CD4-positive, alpha-beta memory T cell (primary cell): ENCODE results near the gene CLDN20. TPM values are rescaled to one million over a fixed set of nuclear protein-coding genes. Genes with fewer than 3 reads are reported as not detected.
"Not testable (repeated sequence)": the region's sequence is repeated elsewhere in the genome, so short reads cannot be mapped to it uniquely, and the experiment has no call there.

Experiments
- CTCF ChIA-PET: fragments of 350-600 bp; sonication (Branson Sonifier 250); formaldehyde crosslinking; loops from one replicate; lab custom pipeline; 2021; ENCODE audit warnings: inconsistent platforms; ENCODE audit not compliant: partially characterized antibody; lab: Charles Lee
- POLR2A ChIA-PET: fragments of 350-600 bp; sonication (Branson Sonifier 250); formaldehyde crosslinking; loops from one replicate; lab custom pipeline; 2021; ENCODE audit not compliant: partially characterized antibody; lab: Charles Lee
- DNase-seq, 5 donors: peaks; one replicate each; pipeline versions ENCODE4 v3.0.0 to v3.0.0-alpha.2; 2020 to 2022; ENCODE audit warnings: mixed read lengths in 1 of 5
- H3K27ac ChIP-seq: one replicate; pipeline ENCODE4 v1.7.0; 2013; ENCODE audit warnings: low read depth, low read length
- H3K27me3 ChIP-seq: 2 replicates; pipeline ENCODE4 v1.7.0; 2013; ENCODE audit warnings: mild to moderate bottlenecking, low read length, moderate library complexity; ENCODE audit not compliant: insufficient read depth
- H3K36me3 ChIP-seq: 2 replicates; pipeline ENCODE4 v1.7.0; 2013; ENCODE audit warnings: mild to moderate bottlenecking, low read length, moderate library complexity; ENCODE audit not compliant: insufficient read depth
- H3K4me1 ChIP-seq: 2 replicates; pipeline ENCODE4 v1.7.0; 2013; ENCODE audit warnings: mild to moderate bottlenecking, low read length, moderate library complexity; ENCODE audit not compliant: insufficient read depth
- H3K4me3 ChIP-seq, 2 donors: one replicate each; pipeline ENCODE4 v1.7.0; 2013; ENCODE audit warnings: low read length in 2 of 2, mild to moderate bottlenecking in 1 of 2
- H3K9me3 ChIP-seq, 2 donors: one replicate each; pipeline ENCODE4 v1.7.0; 2013; ENCODE audit warnings: low read length in 2 of 2, control low read depth in 1 of 2; ENCODE audit not compliant: control insufficient read depth in 1 of 2
- H3K27ac Mint-ChIP-seq, 7 donors: one replicate each; pipeline ENCODE4 v1.8.0; 2020 to 2021; ENCODE audit warnings: mixed read lengths in 7 of 7, mild to moderate bottlenecking in 6 of 7, inconsistent platforms in 3 of 7, moderate library complexity in 3 of 7
- H3K27me3 Mint-ChIP-seq, 2 donors: one replicate each; pipeline ENCODE4 v1.8.0; 2020 to 2021; ENCODE audit warnings: mixed read lengths in 2 of 2
- H3K36me3 Mint-ChIP-seq, 2 donors: one replicate each; pipeline ENCODE4 v1.8.0; 2020 to 2021; ENCODE audit warnings: mixed read lengths in 2 of 2, inconsistent platforms in 1 of 2, mild to moderate bottlenecking in 1 of 2
- H3K4me1 Mint-ChIP-seq, 4 donors: one replicate each; pipeline ENCODE4 v1.8.0; 2020 to 2021; ENCODE audit warnings: mixed read lengths in 4 of 4, mild to moderate bottlenecking in 1 of 4
- H3K4me3 Mint-ChIP-seq, 8 donors: one replicate each; pipeline ENCODE4 v1.8.0; 2020 to 2021; ENCODE audit warnings: mixed read lengths in 8 of 8, mild to moderate bottlenecking in 7 of 8, moderate library complexity in 6 of 8, inconsistent platforms in 3 of 8
- H3K9me3 Mint-ChIP-seq, 8 donors: one replicate each; pipeline ENCODE4 v1.8.0; 2020 to 2021; ENCODE audit warnings: mixed read lengths in 8 of 8, mild to moderate bottlenecking in 5 of 8, inconsistent platforms in 3 of 8, moderate library complexity in 1 of 8
- intact Hi-C: fragments of 100-400 bp; cut with micrococcal nuclease; formaldehyde crosslinking; loops from one replicate; pipeline ENCODE4 v1.15.1; 2023
- polyA plus RNA-seq, 2 donors: library from polyadenylated mRNA; unstranded; fragments of 300-500 nt; fragmentation: Illumina TruSeq; gene quantifications; one replicate each; pipeline ENCODE4 v1.2.3, GENCODE V29; 2021
- total RNA-seq, 2 experiments: library from RNA; stranded (reverse); gene quantifications; one replicate each; pipeline ENCODE4 v1.2.3, GENCODE V29; 2021

The CLDN20 gene
- total and polyA plus RNA-seq, 4 experiments from 2014 or later, result not detected

GRCh38 chr6:155268088-155268867 is 4.5 kb downstream of the CLDN20 start:
- intact Hi-C loops, result loop anchor here (1.0 kb wide), 1 partner anchor 91 kb away; no protein-coding TSS in a partner anchor
- H3K27me3 ChIP-seq, POLR2A ChIA-PET, H3K27ac ChIP-seq, H3K4me1 ChIP-seq, H3K27me3 Mint-ChIP-seq, H3K4me3 Mint-ChIP-seq, H3K9me3 Mint-ChIP-seq, H3K4me3 ChIP-seq, H3K9me3 ChIP-seq: not testable (repeated sequence)
- DNase-seq, result peak in 4 of 5 donors; percentile 15 to 24 (median 20)
- H3K36me3 Mint-ChIP-seq, result peaks cover 33 to 43% of the 10 kb centered on the region in 2 donors
- CTCF ChIA-PET, result interaction anchor here (0.9 to 4.4 kb wide), 8 partner anchors 9 to 97 kb away, joined by 3 to 22 read pairs (median 4); no protein-coding TSS in a partner anchor
- peaks cover 17% of the 10 kb centered on the region for H3K36me3 ChIP-seq
- peak overlapping the region in 2 of 7 donors; percentile 52 to 62 for H3K27ac Mint-ChIP-seq
- H3K4me1 Mint-ChIP-seq, result peaks cover 7 to 12% (median 11%) of the 10 kb centered on the region in 4 donors

- POLR2A ChIA-PET, result no interaction called here
Measured at GRCh38 chr6:155269765-155270164, 6.0 kb downstream of the CLDN20 start.

GRCh38 chr6:155270561-155271091 is 6.8 kb downstream of the CLDN20 start:
- no peaks in the 10 kb centered on the region for H3K9me3 ChIP-seq
- H3K36me3 ChIP-seq, result peaks cover 7% of the 10 kb centered on the region
- no peak for DNase-seq
- peaks cover 4% of the 10 kb centered on the region for H3K4me1 ChIP-seq
- CTCF ChIA-PET, result interaction anchor here (1.1 to 4.4 kb wide), 4 partner anchors 9 to 92 kb away, joined by 3 to 21 read pairs (median 6); no protein-coding TSS in a partner anchor
- no peaks in the 10 kb centered on the region for H3K27me3 ChIP-seq
- no peak overlapping the region for H3K27ac ChIP-seq
- Mint-ChIP-seq H3K4me1 (peaks cover 6 to 21% (median 12%) of the 10 kb centered on the region in 4 donors), H3K9me3 (no peaks in the 10 kb centered on the region), H3K36me3 (peaks cover 28 to 35% of the 10 kb centered on the region in 2 donors), H3K4me3 (no peak overlapping the region), H3K27me3 (no peaks in the 10 kb centered on the region), H3K27ac (no peak overlapping the region)
- no peak overlapping the region for H3K4me3 ChIP-seq
- POLR2A ChIA-PET, result no interaction called here
- intact Hi-C loops, result no loop called here

More at GRCh38 chr6:155269765-155270164, 6.0 kb downstream of the CLDN20 start:
- intact Hi-C loops, result no loop called here
- Histone ChIP-seq H3K9me3 (no peaks in the 10 kb centered on the region), H3K27ac (no peak overlapping the region), H3K36me3 (peaks cover 9% of the 10 kb centered on the region), H3K27me3 (no peaks in the 10 kb centered on the region), H3K4me3 (no peak overlapping the region), H3K4me1 (peaks cover 4% of the 10 kb centered on the region)
- CTCF ChIA-PET, result interaction anchor here (1.1 to 4.4 kb wide), 4 partner anchors 11 to 91 kb away, joined by 3 to 21 read pairs (median 6); no protein-coding TSS in a partner anchor
- DNase-seq, result no peak
- Mint-ChIP-seq H3K4me1 (peaks cover 6 to 21% (median 11%) of the 10 kb centered on the region in 4 donors), H3K27me3 (no peaks in the 10 kb centered on the region), H3K27ac (no peak overlapping the region), H3K9me3 (no peaks in the 10 kb centered on the region), H3K36me3 (peaks cover 28 to 37% of the 10 kb centered on the region in 2 donors), H3K4me3 (no peak overlapping the region)

GRCh38 chr6:155271145-155271544 is 7.3 kb downstream of the CLDN20 start:
- no peak overlapping the region for H3K27ac ChIP-seq
- H3K36me3 Mint-ChIP-seq, result peaks cover 25 to 36% of the 10 kb centered on the region in 2 donors
- H3K9me3 ChIP-seq, result no peaks in the 10 kb centered on the region
- intact Hi-C loops, result no loop called here
- DNase-seq, result no peak
- POLR2A ChIA-PET, result no interaction called here
- H3K4me1 Mint-ChIP-seq, result peaks cover 6 to 26% (median 12%) of the 10 kb centered on the region in 4 donors
- no peak overlapping the region for H3K27ac Mint-ChIP-seq
- no peak overlapping the region for H3K4me3 ChIP-seq
- CTCF ChIA-PET, result interaction anchor here (1.3 to 4.4 kb wide), 3 partner anchors 10 to 93 kb away, joined by 4 to 21 read pairs (median 8); no protein-coding TSS in a partner anchor
- H3K27me3 ChIP-seq, result no peaks in the 10 kb centered on the region
- H3K4me1 ChIP-seq, result peaks cover 4% of the 10 kb centered on the region
- H3K36me3 ChIP-seq, result peaks cover 7% of the 10 kb centered on the region
- H3K9me3 Mint-ChIP-seq, result no peaks in the 10 kb centered on the region
- H3K4me3 Mint-ChIP-seq, result no peak overlapping the region
- H3K27me3 Mint-ChIP-seq, result no peaks in the 10 kb centered on the region

GRCh38 chr6:155272353-155273232 is 8.8 kb downstream of the CLDN20 start:
- Histone ChIP-seq H3K27ac (no peak overlapping the region), H3K36me3 (peaks cover 7% of the 10 kb centered on the region), H3K4me3 (no peak overlapping the region), H3K27me3 (no peaks in the 10 kb centered on the region), H3K4me1 (peaks cover 4% of the 10 kb centered on the region), H3K9me3 (no peaks in the 10 kb centered on the region)
- Mint-ChIP-seq H3K4me1 (peaks cover 10 to 26% (median 13%) of the 10 kb centered on the region in 4 donors), H3K27me3 (no peaks in the 10 kb centered on the region), H3K27ac (peak overlapping the region in 2 of 7 donors; percentile 1 to 46), H3K9me3 (no peaks in the 10 kb centered on the region), H3K36me3 (peaks cover 24 to 40% of the 10 kb centered on the region in 2 donors), H3K4me3 (no peak overlapping the region)
- intact Hi-C loops, result no loop called here
- POLR2A ChIA-PET, result no interaction called here
- DNase-seq, result no peak
- CTCF ChIA-PET, result interaction anchor here (1.3 to 1.4 kb wide), 2 partner anchors 15 to 94 kb away, joined by 4 read pairs; no protein-coding TSS in a partner anchor

- intact Hi-C loops, result no loop called here
- H3K4me3 ChIP-seq, result no peak overlapping the region
- H3K27ac ChIP-seq, result no peak overlapping the region
- peak overlapping the region in 2 of 7 donors; percentile 2 to 20 for H3K27ac Mint-ChIP-seq
- no peaks in the 10 kb centered on the region for H3K9me3 ChIP-seq
- H3K36me3 ChIP-seq, result peaks cover 7% of the 10 kb centered on the region
- no peak for DNase-seq
- CTCF ChIA-PET, result interaction anchor here (1.4 kb wide), 1 partner anchor 95 kb away, joined by 4 read pairs; no protein-coding TSS in a partner anchor
- no peaks in the 10 kb centered on the region for H3K27me3 Mint-ChIP-seq
- H3K4me1 ChIP-seq, result peaks cover under 1% of the 10 kb centered on the region
- no peaks in the 10 kb centered on the region for H3K9me3 Mint-ChIP-seq
- peaks cover 8 to 20% (median 12%) of the 10 kb centered on the region in 4 donors for H3K4me1 Mint-ChIP-seq
- no peak overlapping the region for H3K4me3 Mint-ChIP-seq
- H3K36me3 Mint-ChIP-seq, result peaks cover 20 to 43% of the 10 kb centered on the region in 2 donors
- H3K27me3 ChIP-seq, result no peaks in the 10 kb centered on the region
- POLR2A ChIA-PET, result interaction anchor here (0.6 kb wide), 1 partner anchor 442 kb away, joined by 3 read pairs; no protein-coding TSS in a partner anchor
Measured at GRCh38 chr6:155273431-155273830, 9.6 kb downstream of the CLDN20 start.
